ENCODE measurements around the gene IGSF5. TPM values are rescaled to one million over a fixed set of nuclear protein-coding genes. Genes with fewer than 3 reads are reported as not detected.
"Not testable (repeated sequence)": the region's sequence is repeated elsewhere in the genome, so short reads cannot be mapped to it uniquely, and the experiment has no call there.

IGSF5 gene
- total RNA-seq, 1 donor from 2014 or later, result not detected

DNA sequence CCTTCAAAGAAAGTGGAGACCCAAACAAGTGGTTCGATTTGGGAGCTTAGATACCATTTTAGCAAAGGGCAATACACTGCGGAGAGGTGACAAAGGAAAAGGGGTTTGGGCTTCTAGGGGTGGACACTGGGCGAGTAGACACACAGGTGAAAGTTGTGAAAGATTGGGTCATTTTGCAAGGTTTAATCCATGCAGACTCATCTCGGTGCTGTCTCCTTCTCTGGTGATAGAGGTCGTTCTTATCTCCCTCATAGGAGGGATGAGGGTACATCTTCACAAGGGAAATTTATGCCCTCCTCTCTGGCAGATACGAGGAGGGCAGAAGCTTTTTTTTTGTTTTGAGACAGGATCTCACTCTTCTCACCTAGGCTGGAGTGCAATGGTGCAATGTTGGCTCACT, 6.4 kb upstream of the IGSF5 start:
- intact Hi-C loops (cut with micrococcal nuclease), result no loop called here

DNA sequence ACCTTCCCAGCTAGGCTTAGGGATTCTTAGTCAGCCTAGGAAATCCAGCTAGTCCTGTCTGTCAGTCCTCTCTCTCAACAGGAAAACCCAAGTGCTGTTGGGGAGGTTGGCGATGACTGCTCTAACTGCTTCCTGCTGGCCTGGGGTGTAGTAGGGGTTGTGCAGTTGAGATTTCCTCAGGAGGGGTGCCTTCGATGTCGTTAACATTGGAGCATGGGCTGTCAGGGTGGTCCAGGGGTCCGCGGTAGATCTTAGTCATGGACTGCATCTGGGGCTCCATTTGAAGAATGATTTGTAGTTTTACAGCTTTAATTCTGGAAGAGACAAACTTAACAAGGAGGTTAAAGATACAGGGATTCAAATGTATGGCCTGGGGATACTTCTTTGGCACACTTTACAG, 5.5 kb upstream of the IGSF5 start:
- intact Hi-C loops (cut with micrococcal nuclease), result not testable (repeated sequence)

DNA sequence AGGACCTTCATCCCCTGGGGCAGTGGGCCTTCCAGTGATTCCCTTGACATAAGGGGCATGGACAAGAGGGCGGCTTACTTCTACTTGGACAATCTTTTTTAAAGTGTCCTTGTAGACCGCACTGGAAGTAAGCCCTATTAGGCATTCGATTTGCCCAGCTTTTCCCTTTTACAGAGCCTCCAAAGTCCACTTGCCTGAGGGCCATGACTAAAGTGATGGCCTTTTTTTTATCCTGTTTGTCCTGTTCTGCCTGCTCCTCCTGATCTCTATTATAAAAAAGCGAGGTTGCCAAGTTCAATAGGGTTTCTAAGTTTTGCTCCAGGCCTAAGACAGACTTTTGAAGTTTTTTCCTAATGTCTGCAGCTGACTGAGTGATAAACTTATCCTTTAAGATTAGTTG, 2.4 kb upstream of the IGSF5 start:
- intact Hi-C loops (cut with micrococcal nuclease), result not testable (repeated sequence)

GRCh38 chr21:39745332-39745731, 349 bp downstream of the IGSF5 start:
- intact Hi-C loops (cut with micrococcal nuclease), result not testable (repeated sequence)

DNA sequence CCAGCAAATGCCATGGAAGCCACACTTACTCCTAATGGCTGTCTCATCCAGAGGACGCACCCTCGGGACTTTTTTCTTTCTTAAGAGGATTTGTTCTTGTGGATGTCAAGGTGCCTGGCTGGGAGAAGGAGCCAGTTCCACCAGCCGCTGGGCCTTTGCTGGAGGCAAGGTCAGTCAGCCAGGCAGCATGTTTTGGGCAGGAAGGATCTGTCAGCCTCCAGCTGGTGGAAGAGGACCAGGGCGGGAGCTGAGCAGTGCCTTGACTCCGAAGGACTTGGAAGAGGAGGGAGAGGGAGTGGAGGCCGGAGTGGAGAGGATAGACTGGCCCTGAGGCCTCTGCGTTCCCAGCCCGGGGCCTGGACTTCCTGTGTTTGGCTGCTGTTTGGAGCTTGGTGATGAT, 5.7 kb downstream of the IGSF5 start:
- intact Hi-C loops (cut with micrococcal nuclease), result no loop called here

GRCh38 chr21:39754811-39755210, 9.8 kb downstream of the IGSF5 start:
- intact Hi-C loops (cut with micrococcal nuclease), result no loop called here

- intact Hi-C loops (cut with micrococcal nuclease), result no loop called here
Measured at GRCh38 chr21:39756285-39756684, 11.3 kb downstream of the IGSF5 start.

DNA sequence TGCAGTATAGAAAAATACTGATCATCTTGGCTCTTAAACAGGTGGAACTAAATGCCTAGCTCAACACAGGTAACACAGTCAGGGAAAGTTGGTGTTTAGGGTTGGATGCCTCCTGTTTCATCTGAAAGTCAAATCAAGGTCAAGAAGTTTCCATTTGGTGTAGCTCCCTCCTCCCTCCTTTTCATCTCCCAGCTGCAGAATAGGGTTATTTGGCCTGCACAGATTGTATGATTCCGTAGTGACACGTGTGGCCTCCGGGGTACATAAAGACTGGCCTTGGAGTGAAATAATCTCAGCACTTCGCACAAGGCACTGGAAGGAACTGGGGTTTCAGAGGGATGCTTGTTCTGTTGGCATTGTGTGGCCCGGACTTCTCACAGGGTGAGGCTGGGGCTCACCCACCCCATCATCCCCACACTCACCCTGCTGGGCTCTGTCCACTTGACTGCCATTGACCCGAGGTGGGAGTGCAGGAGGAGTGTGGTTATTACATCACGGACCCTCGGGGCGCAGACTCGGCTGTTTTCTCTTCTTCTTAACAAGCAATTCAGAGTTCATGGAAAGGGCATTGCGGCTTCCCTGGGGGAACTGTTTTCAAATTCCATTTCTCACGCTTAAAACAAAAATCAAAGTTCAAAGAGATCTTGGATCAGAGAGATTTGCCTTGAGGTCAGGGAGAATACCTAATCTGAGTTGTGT, 18.4 kb downstream of the IGSF5 start:
- intact Hi-C loops (cut with micrococcal nuclease), result no loop called here

- intact Hi-C loops (cut with micrococcal nuclease), result no loop called here
Measured at GRCh38 chr21:39774227-39774626, 29.2 kb downstream of the IGSF5 start.

DNA sequence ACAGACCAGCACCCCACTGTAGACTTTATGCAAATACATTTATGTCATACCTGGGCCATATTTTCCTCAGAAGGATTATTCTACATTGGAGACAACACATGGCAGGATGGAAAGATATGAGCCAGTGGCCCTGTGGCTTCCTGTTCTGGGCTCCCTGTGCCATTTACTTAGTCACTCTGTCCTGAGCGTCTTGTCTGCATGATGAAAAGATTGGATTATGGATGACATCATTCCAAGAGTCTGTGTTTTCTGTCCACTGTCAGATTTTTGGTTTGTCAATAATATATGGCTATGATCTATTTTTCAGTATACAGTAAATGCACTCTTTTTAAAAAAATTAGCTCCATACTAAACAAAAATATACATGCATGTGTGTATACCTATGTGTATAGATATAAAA, 30.8 kb downstream of the IGSF5 start:
- intact Hi-C loops (cut with micrococcal nuclease), result no loop called here

GRCh38 chr21:39776589-39776988, 31.6 kb downstream of the IGSF5 start:
- intact Hi-C loops (cut with micrococcal nuclease), result no loop called here

DNA sequence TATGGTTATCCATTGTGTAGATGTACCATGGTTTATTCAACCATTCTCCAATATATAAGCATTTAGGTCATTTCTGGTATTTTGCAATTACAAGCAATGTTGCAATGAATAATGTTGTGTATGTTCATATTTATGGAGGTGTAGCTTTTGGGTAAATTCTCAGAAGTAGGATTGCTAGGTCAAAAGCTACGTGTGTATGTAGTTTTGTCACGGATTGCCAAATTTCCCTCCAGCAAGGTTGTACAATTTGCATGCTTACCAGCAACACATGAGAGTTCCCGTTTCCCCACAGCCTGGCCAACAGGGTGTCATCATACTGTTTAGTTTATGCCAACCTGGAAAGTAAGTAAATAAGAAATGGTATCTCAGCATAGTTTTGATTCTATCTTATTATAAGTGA, 36.3 kb downstream of the IGSF5 start:
- intact Hi-C loops (cut with micrococcal nuclease), result no loop called here

DNA sequence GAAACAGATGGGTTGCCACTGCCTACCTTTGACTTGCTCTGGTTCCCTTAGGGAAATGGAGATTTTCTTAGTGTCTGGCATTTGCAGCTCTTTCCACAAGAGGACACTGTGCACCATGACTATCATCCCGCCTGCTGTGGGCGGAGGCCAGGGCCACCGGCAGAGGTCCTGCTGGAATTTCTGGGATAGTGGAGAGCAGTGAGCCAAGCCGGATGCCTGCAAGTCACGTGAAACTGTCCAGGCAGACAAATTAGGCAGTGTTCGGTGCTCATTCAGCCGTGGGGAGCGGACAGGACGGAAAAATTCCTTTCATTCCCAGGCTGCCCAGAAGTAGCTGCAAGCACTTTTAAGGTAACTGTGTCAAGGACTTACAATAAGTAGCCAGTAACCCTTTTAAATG, 43.4 kb downstream of the IGSF5 start:
- intact Hi-C loops (cut with micrococcal nuclease), result no loop called here

GRCh38 chr21:39796466-39796865, 51.5 kb downstream of the IGSF5 start:
- intact Hi-C loops (cut with micrococcal nuclease), result no loop called here

GRCh38 chr21:39799178-39799577, 54.2 kb downstream of the IGSF5 start:
- intact Hi-C loops (cut with micrococcal nuclease), result no loop called here

DNA sequence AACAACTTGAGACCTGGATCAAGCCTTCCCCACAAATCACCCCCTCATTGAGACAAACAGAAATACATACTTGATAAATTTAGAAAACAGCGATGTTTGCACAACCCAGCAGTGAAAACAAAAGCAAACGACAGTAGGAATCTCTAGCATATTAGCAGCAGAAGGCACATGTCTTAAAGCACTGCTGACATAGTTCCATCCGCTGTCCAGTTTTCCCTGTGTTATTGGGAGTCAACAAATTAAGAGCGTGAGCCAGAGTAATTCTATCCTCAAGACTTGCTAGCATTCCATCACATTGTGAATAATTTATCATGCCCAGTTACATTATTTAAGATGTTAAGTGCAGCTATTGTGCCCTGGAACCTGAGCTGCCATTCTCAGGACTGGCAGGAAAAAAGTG, 55.3 kb downstream of the IGSF5 start:
- intact Hi-C loops (cut with micrococcal nuclease), result no loop called here

DNA sequence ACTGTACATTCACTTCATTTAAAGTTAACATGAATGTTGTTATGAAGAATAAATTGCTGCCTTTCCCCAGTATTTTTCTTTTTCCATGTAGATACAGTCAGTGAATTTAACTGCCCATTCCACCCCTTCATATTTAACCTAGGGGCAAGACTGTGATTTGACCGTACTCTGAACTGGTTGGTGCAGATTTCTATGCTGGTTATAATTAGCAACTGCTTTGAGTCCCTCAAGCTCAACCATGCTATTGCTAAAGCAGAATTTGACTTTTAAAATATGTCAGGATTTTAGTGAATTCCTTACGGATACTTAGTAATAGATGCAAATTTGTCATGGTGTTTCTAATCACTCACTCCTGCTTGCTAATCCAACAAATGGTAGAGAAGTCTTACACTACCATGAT, 57.2 kb downstream of the IGSF5 start:
- intact Hi-C loops (cut with micrococcal nuclease), result no loop called here

DNA sequence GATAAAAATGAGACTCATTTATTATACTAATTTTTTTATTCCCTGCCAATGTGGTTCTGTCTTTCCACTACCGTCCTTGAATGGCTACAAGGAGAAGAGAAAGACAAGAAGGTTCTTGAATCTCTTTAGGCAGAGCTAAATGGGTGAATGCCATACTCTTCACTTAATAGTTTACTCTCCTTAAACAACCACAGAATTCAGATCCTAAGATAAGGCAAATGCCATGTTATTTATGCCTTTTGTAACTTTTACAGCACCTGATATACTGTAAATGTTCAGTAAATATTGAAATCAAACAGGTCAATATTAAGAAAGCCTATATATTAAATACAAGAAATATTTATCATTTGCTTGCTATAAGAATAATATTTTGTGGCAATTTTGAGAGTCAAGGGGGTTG, 58.4 kb downstream of the IGSF5 start:
- intact Hi-C loops (cut with micrococcal nuclease), result no loop called here

DNA sequence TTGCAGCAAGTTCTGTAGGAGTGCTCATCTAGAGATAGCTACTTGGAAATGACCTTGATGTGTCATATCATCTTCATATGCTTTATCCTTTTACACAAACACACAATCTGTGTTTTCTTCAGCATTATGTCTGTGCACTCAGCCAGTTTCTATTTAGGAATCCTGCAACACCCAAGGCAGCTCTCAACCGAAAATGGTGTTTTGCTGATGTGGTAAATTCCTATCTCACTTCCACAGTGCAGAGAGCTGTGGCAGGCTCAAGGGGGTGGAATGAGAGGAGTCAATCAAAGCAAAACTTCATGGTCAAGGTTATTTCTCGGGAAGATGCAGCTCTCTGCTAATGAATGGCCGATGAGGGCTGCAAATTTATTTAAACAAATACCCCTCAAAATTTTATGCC, 59.3 kb downstream of the IGSF5 start:
- intact Hi-C loops (cut with micrococcal nuclease), result no loop called here

DNA sequence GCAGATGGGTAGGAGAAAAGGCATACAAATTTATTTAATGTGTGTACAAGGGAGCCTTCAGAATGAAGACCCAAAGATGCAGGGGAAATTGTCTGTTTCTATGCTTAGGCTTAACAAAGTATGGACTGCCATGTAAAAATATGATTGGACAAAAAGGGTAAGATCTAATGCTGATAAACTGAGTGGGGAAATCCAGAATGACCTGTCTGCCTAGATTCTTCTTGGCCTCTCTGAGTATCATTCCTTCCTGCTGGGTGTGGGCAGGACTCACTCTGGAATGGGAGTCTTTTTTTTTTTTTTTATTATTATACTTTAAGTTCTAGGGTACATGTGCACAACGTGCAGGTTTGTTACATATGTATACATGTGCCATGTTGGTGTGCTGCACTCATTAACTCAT, 61.0 kb downstream of the IGSF5 start:
- intact Hi-C loops (cut with micrococcal nuclease), result no loop called here

DNA sequence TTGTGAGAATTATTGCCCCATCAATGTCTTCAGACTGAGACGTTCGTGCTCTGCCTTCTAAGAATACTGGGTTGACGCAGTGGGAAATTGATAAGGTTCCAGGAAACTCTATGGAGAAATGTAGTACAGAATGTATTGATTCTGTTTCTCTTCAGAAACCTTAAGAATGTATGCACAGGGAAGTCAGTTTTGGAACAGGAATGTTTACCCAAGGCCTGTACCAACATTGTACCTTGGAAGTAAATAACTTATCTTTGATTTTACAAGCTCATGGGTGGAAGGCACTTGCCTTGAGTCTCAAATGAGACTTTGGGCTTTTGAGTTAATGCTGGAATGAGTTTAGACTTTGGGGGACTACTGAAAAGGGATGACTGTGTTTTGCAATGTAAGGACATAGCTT, 62.8 kb downstream of the IGSF5 start:
- intact Hi-C loops (cut with micrococcal nuclease), result no loop called here

GRCh38 chr21:39809936-39810335, 65.0 kb downstream of the IGSF5 start:
- intact Hi-C loops (cut with micrococcal nuclease), result no loop called here

GRCh38 chr21:39812983-39813382, 68.0 kb downstream of the IGSF5 start:
- intact Hi-C loops (cut with micrococcal nuclease), result no loop called here

DNA sequence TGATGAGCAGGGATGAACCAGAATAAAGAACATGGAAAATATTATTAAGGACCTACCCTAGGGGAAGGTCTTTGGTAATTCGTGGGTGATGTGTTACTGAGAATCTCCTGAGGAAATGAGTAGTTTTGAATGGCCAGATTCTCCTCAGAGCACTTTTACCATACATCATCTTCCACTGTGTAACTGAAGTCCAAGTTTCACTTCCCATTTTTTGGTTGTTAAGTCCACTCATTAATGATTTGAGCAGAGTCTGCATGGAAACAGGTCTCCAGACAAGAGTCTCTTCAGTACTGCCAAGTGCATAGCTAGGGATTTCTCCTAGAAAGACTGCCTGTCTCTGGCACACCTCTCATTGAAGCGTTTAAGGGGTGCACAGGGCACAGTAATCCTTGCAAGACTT, 73.6 kb downstream of the IGSF5 start:
- intact Hi-C loops (cut with micrococcal nuclease), result no loop called here
